ENCODE results near the gene PRLR. TPM values are rescaled to one million over a fixed set of nuclear protein-coding genes. Genes with fewer than 3 reads are reported as not detected.

The PRLR gene
- total RNA-seq, 1 donor from 2014 or later: under 0.01 TPM

DNA sequence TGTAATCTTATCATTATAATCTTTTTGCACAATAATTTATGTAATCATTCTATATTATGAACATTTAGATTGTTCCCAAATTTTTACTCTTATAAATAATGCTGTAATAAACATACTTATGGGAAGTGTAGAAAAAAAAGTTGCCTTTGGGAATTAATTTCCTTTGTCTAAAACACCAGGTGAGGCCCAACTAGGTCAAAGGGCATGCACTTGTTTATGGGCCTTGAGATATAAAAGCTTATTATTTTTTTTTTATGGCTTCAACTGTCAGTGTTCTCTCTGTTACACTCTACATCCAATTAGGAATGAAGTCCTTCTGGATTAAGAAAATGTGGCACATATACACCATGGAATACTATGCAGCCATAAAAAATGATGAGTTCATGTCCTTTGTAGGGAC is 6.5 kb upstream of the PRLR start:
- DNase-seq (ENCODE audit: low read depth in 2 of 2): no peak

- no peak for DNase-seq (ENCODE audit: low read depth in 2 of 2)
Observed at GRCh38 chr5:35233601-35234000, 3.3 kb upstream of the PRLR start.

DNA sequence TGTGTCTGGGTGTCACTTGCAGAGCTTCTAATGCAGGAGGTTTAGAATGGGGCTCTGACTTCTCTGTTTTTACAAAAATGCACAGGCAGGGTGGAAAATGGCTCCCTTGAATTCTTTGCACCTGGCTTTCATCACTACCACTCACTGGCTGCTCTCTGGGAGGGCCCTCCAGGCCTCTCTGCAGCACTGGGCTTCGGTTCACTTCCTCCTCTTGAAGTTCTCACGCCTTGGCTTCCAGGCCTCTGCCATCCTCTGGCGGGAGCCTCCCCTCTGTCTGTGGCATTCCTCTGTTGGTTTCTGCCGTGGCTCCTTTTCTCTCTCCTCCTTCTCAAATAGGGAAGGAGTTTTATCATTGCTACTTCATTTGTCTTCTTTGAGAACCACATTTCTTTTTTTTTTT is 2.8 kb upstream of the PRLR start:
- DNase-seq (ENCODE audit: low read depth in 2 of 2): no peak

DNA sequence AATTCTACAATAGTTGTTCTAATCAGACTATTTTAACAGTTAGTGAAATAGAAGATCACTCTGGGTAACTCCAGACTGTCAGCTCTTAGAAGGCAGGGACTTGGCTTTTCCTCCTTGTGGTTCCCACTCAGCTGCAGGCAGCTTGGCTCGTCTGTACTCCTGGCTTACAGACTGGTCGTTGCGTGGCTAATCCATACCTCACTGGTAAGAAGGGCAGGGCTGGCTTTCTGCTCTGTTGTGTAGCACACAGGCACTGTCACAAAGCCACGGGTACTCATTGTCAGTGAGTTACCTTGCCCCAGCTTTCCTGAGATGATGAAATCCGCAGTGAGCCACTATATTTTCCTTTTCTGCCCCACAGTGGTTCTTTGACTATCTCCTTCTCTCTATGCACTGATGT is 1.8 kb upstream of the PRLR start:
- DNase-seq (ENCODE audit: low read depth in 2 of 2): no peak

- DNase-seq (ENCODE audit: low read depth in 2 of 2): no peak
Observed at GRCh38 chr5:35229076-35230037, 930 bp downstream of the PRLR start.

DNA sequence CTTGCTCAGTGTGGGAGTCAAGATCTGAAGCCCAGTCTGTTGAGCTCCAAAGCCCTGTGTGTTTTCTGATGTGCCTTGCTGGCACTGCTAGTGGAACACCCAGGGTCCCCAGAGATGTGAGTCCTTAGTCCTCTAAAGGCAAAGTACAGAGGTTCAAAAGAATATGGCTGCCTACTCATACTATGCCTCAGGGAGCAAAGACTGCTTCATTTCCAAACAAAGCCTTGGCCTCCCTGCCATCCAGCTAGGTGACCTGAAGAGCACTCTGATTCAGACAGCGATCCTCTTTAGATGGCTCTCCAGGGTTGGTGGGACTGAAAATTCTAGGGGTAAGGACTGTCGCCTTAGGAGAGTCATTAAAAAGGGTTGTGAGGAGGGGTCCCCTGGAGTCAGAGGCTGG is 2.0 kb downstream of the PRLR start:
- DNase-seq (ENCODE audit: low read depth in 2 of 2): no peak

- DNase-seq (ENCODE audit: low read depth in 2 of 2): no peak
Observed at GRCh38 chr5:35227720-35228119, 2.6 kb downstream of the PRLR start.

DNA sequence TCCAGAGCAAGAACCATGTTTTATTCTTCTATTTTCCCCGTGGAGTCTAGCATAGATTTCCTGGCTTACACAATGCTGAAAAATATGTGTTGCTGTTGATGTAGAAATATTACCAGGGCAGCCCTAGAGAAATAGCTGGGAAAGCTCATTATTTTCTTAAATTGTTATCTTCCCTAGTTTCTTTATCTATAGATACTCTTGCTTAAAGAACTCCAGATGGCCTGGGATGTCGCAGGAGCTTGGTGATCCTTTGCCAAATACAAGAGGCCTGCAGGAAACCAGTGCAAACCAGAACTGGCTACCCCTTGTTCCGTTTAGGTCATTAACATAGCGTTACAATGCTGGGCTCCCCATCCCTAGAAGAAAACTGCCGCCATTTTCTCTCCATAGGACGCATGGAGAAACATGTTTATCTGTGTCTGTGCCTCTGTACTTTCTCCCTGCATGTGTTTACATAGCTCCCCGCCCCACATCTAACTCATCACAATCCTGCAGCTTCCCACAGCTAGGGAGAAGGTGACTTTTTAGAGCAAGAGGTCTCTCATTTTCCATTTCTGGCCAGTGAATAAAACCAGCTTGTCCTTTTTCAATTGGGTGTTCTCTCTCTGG is 6.4 kb downstream of the PRLR start:
- DNase-seq (ENCODE audit: low read depth in 2 of 2): no peak

- no peak for DNase-seq (ENCODE audit: low read depth in 2 of 2)
Observed at GRCh38 chr5:35220967-35221366, 9.3 kb downstream of the PRLR start.

DNA sequence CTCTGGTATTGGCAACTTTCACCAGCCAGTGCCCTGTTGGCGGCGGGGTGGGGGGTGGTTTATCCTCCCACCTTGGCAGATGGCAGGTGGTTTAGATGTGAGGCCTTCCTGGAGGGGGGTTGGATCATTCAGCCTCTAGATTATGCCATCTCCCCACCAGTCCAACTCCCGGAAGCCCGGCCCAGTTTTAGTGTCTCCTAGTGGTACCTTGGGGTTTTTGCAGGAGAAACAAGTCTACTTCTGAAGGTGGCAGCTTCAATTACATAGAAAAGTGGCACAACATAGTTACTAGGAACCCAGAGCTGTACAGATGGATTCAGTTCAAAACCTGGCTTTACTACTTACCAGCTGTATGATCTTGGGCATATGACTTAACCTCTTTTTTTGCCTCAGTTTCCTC is 11.3 kb downstream of the PRLR start:
- DNase-seq (ENCODE audit: low read depth in 2 of 2): no peak

DNA sequence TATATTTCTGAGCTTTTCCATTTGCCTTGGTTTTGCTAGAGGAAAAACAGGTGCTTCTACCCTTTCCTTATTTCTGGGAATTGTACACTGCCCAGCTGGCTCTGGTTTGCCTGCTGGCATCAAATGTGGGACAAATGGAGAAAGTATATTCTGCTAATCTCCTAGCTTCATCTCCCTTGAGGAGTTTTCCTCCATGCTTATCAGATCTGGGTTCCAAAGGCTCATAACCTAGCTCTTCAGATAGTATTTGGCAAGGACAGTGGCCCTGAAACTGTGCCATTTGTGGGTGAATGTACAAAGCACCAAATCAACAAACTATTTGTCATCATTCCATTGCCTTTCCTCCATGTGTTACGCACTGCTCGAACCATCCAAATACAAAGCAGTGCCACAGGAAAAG is 16.2 kb downstream of the PRLR start:
- DNase-seq (ENCODE audit: low read depth in 2 of 2): no peak

- DNase-seq (ENCODE audit: low read depth in 2 of 2): no peak
Observed at GRCh38 chr5:35213608-35214007, 16.7 kb downstream of the PRLR start.

DNA sequence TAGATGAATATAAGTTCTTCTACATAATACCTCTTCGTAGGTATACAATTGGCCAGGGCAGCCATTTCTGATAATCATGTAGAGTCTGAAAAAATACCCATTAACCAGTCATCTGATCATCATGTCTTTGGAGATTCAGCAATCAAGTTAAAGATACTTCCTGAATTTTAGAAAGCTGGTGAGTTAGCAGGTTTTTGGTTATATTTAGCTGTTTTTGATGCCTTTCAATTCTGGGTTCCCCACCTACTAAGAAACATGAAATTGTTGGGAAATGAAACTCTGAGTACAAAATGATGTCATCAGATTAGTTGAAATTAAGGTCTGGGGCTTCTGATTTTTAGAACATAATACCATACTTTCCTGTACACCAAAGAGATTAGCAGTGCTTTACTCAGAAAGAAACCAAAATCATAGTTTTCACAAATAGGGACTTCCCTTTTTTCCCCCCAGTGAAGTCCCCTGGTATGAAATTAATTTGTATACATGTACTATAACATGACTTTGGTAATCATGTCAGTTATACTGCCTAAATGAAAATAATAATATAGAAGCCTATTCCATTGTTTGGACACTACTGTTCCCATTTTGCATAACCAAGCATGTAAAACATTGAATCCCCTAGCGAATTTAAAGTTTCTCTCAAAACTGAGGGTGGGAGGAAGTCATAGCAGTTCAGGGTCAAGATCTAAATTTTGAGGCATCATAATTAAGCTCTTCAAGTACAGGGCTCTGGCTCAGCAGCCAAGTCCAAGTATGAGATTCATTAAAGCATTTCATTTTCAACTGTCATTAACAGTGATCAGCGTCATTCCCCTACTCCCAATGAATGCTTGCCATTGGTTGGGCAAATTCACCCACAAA is 17.9 kb downstream of the PRLR start:
- DNase-seq (ENCODE audit: low read depth in 2 of 2): no peak

GRCh38 chr5:35209862-35210261 is 20.4 kb downstream of the PRLR start:
- DNase-seq (ENCODE audit: low read depth in 2 of 2): no peak

GRCh38 chr5:35205606-35206005 is 24.7 kb downstream of the PRLR start:
- DNase-seq (ENCODE audit: low read depth in 2 of 2): no peak

DNA sequence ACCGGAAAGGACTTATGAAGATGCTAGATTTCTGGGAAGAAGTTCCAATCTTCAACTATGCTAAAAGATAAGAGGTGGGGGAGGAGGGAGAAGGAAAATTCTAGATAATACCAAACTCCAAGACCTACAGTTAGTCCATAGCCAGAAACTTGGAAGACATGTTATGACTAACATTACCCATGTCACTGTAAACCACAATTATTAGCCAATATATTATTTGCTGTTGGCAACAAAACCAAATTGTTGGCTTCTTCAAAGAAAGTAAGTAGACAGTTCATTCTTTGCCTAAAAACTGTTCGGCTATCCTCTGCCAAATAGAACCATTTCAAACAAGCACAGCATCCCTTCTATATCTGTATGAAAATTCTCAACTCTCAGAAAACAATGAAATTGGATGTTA is 25.1 kb downstream of the PRLR start:
- DNase-seq (ENCODE audit: low read depth in 2 of 2): no peak

- DNase-seq (ENCODE audit: low read depth in 2 of 2): no peak
Observed at GRCh38 chr5:35203403-35203802, 26.9 kb downstream of the PRLR start.

DNA sequence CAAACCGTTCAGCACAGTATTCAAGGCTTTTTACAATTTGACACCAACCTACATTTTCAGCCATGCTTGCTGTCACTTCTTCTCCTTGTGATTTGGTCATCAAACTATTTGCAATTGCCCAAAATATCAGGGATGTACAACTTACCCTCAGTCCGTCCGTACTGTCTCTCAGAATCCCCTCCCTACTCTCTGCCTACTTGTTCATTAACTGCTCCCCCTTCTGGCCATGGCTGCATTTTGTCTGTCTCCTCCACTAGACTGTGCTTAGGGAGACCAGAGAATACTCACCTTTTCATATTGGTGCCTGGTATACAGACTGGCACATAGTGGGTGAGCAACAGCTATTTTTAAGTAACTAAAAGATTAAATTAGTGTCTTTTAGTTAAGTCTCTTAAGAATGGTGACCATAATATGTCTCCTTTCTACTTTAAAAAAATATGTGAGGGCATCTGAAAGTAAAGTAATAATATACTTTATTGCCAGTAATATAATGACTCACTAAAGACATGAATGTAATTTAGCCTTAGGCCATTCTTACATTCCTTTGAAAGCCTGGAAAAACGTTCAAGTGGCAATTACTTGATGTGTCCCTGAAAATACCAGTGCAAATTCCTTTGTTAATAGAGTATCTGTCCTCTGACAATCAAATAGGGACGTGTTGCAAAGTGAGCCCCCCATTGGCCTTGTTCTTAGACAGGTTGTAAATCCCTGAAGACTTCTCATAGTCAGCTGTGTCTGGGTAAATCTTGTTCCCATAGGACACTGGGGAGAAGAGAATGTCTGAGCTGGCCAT is 27.8 kb downstream of the PRLR start:
- peak; percentile 28 to 54 for DNase-seq (ENCODE audit: low read depth in 2 of 2)

GRCh38 chr5:35201291-35201690 is 29.0 kb downstream of the PRLR start:
- DNase-seq (ENCODE audit: low read depth in 2 of 2): no peak

- no peak for DNase-seq (ENCODE audit: low read depth in 2 of 2)
Observed at GRCh38 chr5:35199886-35200285, 30.4 kb downstream of the PRLR start.

- no peak for DNase-seq (ENCODE audit: low read depth in 2 of 2)
Observed at GRCh38 chr5:35198686-35199085, 31.6 kb downstream of the PRLR start.
